Esophagus squamous epithelium (tissue), 4 donors: ENCODE measurements around the gene TMEM74B.

ENCODE experiments used
- CTCF ChIP-seq, 6 experiments: fragments of 450-650 bp in 4 of 6; fragments of 200-600 bp in 2 of 6; sonication (generic) in 2 of 6; IDR thresholded peaks; one replicate each; pipeline ENCODE4 v1.5.1; 2016 to 2019; ENCODE audit warnings: antibody characterized with exemption in 6 of 6, mild to moderate bottlenecking in 4 of 6, moderate library complexity in 4 of 6
- POLR2A ChIP-seq, 4 donors: fragments of 450-650 bp; IDR thresholded peaks; one replicate each; pipeline ENCODE4 v1.6.1; 2017; ENCODE audit warnings: antibody characterized with exemption in 4 of 4, mild to moderate bottlenecking in 4 of 4, moderate library complexity in 3 of 4

GRCh38 chr20:1197801-1198200 lies 13.0 kb upstream of the TMEM74B start:
- TF ChIP-seq CTCF (IDR thresholded peaks at IDR 0.05): no peak
- no peak for TF ChIP-seq POLR2A (IDR thresholded peaks at IDR 0.05)
